Embryonic facial prominence (tissue), 1 donor: ENCODE results near the gene PREX1.

Experiments
- DNase-seq: peaks from one replicate; pipeline ENCODE4 v3.0.0-alpha.2; 2016; ENCODE audit errors: extremely low spot score

Gene PREX1

DNA sequence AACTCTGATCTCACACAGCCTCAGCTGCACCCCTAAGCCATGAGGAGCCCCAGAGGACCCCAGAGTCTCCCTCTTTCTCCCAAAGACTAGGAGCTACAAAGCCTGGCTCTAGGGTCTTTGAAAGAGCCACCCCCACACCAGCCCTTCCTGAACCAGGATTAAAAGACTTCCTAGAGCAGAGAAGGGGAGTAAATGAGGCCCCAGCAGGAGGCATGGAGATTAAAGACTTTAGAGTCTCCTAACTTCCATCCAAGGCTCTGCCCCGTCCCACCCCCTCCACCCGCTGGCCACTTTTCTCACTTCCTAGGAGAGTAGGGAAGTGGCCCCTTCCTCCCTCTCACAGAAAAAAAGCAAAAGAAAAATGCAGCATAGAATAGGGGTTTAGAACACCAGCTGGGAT, 1.7 kb downstream of the PREX1 start:
- no peak for DNase-seq

DNA sequence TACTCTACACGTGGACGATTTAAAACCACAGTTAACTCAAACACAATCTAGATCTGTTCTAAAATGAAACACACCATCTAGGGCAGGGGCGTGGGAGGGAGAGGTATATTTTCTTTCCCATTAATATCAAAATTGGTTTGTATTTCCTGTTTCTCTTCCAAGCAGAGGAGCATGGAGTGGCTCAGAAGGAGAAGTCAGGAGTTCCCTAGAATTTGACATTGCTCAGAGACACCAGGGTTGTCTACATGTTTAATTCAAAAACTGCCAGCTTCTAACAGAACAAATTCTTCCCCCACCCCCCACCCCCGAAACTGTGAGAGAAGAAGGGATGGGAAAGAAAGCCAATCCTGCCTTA, 2.3 kb downstream of the PREX1 start:
- no peak for DNase-seq

DNA sequence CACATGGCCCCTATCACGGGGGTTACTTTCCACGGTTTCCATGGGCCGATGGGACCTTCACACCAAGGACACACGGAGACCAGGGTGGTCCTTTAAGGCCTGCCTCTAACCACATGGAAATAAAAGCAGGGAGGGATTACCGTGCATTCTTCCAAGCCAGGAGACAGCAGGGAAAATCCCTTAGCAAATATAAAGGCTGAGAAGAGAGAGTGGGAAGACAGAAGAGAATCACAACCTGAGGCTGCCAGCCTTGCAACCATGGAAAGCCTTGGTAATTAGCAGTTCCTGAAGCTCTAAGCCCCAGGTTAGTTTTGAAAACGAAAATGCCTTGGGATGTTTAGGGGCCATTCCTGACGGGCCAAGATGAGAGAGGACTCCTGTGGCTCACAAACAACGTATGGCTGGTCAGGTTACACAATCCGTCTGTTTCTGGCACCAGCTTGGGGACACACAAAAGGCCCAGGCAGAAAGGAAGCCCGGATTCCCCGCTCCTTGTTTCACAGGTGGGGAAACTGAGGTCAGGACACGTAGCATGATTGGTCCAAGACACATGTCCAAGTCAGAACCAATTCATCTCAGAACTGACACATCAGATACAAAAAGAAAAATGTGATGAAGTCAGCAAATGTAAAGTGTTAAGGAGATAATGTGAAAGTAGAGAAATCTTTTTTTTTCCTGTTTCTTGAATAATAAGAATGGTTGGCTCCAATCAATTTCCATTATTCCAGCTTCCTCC, 2.8 kb downstream of the PREX1 start:
- DNase-seq, result no peak

DNA sequence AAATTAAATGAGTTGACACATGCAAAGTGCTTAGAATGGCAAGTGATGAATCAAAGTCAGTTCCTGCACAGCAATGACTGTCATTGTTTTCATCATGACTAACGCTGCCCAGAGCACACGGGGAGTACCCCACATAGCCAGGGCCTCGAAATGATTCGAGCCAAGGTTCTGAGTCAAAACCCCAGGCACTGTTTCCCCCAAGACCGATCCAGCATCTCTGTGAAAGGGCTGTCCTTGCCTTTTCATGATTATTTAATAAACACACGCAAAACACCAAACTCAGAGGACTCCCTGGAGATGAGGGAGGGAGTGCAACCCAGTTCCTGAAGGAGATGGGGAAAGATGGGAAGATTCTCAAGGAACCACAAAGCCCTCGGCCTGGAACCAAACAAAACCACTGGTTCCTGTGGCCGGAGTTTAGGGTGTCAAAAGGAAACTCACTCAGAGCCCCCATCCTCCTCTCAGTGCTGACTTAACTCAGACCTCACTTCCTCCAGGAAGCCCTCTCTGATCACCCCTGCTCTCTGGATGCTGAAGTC, 3.8 kb downstream of the PREX1 start:
- no peak for DNase-seq

DNA sequence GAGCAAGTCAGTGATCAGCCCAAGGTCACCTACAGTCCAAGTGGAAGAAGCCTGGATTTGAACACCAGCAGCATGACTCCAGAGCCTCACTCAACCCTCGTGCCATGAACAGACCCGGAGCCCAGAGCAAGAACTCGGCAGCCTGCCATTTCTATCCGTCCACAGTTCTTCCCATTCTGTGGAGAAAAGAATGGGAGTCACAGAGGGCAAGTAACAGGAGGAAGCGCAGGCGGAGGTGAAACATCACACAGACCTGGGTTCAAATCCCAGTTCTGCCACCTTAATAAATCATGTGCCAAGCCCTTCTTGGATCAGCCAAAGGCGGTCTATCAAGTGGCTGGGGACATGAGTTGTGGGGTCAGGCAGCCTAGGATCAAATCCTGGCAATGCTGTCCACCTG, 4.3 kb downstream of the PREX1 start:
- DNase-seq, result no peak

DNA sequence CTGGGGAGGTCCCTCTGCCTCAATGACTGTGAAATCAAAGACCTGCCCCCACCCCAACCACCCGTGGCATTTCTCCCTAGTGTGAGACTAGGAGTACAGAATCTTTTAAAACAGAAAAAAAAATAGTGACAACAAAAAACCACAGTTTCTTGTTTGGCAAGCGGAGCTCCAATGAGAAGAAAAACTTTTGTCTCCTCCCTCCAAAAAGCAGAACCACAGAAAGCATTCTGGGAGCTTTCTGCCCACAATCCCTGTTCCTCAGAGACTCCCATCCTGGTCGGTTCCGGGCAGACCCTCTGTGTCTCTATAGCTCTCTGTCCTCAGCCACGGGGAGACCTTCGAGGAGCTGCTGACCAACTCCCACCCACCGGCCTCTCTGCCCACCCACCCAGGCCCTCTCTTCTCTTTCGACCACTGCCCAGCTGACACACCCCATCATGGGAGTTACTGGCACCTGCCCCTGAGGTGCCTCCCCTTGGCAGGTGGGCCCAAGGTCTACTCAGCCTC, 4.9 kb downstream of the PREX1 start:
- DNase-seq, result no peak

DNA sequence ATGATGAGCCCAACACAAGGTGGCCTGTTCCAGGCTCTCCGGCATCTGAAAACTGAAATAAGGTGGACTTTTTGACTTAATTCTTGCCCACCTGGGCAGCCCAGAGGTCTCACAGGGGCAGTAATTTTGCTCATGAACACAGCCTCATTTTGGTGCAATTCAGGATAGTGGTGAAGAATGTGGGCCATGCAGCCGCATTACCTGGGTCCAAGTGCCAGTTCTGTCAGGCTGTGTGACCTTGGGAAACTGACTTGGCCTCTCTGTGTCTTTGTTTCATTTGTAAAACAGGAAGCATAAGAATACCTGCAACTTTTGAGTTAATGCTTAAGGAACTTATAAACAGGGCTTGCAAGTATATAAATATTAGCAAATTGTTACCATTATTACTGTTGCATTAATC, 5.6 kb downstream of the PREX1 start:
- DNase-seq, result no peak

DNA sequence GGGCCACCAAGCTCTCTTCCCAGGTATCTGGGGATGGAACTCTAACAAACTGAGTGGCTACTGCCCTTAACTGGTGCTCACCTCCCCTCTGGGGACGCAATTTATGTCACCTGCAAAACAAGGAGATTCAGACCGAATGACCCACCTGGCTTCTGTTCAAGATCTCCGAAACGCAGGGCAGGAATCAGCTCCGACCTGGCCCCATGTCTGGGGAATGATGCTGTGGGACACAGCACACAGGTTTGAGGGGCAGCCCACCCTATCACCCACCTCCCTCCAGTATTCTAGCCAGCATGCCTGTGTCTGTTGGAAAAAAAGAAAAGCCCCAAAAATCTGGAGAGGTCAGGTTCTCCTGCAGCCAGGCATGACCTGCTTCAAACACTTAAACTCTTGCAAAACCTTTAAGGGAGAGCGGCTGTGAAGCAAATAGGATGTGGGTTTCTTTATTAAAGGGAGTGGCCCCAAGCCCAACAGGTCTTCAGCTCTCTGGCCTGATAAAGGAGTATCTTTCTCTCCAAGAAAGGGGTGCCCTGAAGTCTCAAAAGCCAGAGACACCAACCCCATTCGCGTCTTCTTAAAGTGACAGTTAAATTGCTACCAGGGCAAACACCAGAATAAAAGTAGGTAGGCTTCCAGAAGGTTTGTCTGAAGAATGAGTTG, 6.4 kb downstream of the PREX1 start:
- no peak for DNase-seq

DNA sequence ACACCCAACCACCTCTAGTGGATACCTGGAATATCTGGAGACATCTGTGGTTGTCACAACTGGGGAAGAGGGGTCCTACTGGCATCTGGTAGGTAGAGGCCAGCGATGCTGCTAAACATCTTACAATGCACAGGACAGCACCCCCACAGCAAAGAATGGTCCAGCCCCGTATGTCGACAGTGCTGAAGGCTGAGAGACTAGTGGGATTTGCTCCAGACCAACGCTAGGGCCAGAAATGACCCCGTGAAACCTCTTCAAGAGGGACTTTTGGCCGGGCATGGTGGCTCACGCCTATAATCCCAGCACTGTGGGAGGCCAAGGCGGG, 7.2 kb downstream of the PREX1 start:
- no peak for DNase-seq

DNA sequence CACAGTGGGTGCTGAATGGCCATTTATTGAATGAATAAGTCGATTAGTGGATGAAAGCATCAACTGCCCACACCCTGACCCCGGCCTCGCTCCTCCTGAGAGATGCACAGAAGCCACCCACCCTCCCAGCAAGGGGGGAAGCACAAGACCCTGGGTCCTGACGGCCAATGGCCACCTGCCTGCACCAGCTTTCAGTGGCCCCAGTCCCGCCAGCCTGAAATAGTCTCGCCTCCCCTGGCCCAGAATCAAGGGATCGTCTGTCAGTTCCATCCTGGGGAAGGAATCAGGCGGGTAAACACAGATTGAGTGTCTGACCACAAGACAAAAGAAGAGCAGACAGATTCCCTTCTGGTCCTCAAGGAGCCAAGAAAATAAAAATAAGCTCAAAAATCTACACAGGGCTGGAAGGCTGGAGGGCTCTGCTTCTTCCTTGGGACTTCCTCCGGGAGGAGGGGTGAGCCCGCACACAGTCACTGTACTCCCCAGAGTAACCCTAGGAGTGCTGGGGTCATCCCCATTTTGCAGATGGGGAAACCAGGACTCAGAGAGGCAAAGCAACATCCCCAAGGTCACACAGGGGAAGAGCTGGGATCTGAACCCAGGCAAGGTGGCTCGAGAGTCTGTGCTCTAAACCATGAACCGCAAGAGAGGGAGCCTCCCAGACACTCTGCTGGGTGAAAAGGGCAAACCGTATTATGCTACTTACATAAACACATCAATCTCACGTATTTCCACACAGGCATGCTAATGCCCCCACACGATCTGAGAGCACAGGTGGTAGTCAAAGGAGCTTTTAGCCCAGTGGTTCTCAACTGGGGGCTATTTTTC, 7.8 kb downstream of the PREX1 start:
- no peak for DNase-seq

DNA sequence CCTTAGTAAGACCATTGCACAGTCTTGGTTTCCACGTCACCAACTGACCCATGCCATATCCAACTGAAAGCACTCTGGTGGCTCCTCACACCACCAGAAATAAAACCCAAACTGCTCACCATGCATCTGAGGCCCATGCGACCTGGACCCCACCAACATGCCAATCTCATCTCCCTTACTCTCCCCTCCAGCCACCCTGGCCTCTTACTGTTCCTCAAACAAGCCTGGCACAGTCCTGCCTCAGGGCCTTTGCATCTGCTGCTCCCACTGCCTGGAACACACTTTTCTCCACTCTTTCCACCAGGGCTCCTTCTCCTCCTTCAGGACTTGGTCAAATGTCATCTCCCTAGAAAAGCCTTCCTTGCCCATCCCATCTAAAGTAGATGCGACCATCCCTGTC, 8.7 kb downstream of the PREX1 start:
- no peak for DNase-seq

DNA sequence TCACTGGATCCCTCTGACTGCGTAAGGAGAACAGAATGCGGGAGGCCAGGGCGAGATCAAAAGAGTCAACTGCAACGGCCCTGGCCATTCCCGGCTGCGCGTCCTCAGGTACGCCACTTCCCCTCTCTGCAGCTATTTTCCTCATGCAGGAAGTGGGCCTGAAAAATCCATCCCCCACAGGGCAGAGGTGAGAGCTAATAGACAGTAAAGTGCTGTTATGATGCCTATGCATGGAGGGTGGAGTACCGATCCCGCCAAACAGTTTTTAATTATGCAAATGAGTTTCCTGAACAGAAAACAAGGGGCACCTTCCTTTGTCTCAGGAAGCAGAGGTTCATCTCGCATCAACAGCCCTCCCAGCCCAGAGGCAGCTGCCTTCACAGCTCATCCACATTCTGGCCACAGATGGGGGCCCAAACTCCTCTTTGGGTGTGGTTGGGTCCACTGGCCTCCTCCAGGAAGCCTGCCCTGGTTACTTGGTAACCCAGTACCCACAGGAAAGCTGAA, 9.3 kb downstream of the PREX1 start:
- no peak for DNase-seq

DNA sequence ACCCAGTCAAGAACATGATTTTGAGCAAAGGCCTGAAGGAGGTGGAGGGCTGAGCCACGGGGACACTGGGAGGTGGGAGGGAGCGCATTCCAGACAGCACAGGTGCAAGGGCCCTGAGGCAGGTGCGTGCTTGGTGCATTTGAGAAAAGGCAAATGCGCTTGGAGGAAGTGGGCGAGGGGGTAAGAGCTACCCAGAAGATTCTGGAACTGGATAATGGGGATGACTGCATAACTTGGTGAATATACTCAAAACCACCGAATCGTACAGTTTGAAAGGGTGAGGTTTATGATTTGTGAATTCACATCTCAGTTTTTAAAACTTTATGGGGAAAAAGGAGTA, 9.8 kb downstream of the PREX1 start:
- DNase-seq, result no peak

DNA sequence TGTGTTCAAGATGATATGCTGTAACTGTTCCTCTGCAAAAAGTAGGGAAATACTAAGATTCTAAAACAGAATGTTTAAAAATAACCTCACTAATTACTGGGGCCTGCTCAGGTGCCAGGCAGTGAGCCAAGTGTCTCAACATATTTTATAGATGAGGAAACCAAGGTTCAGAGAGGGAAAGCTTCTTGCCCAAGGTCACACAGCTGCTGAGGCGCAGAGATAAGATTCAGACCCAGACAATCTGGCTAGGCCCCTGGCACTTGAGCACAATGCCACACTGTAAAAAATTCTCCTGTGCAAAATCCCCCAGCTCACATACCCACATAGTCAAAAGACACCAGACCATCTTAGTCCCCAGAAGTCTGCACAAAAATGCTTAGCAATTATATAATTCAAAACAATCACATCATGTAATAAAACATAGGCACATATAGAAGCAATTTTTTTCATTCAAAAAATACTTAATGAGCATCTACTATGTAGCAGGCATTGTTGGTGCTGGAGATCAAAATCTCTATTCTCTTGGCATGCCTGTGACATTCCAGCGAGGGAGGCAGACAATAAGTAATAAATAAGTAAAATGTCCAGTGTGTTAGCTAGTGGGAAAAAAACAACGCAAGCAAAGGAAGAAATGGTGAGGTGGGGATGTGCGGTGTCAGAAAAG, 10.3 kb downstream of the PREX1 start:
- no peak for DNase-seq

DNA sequence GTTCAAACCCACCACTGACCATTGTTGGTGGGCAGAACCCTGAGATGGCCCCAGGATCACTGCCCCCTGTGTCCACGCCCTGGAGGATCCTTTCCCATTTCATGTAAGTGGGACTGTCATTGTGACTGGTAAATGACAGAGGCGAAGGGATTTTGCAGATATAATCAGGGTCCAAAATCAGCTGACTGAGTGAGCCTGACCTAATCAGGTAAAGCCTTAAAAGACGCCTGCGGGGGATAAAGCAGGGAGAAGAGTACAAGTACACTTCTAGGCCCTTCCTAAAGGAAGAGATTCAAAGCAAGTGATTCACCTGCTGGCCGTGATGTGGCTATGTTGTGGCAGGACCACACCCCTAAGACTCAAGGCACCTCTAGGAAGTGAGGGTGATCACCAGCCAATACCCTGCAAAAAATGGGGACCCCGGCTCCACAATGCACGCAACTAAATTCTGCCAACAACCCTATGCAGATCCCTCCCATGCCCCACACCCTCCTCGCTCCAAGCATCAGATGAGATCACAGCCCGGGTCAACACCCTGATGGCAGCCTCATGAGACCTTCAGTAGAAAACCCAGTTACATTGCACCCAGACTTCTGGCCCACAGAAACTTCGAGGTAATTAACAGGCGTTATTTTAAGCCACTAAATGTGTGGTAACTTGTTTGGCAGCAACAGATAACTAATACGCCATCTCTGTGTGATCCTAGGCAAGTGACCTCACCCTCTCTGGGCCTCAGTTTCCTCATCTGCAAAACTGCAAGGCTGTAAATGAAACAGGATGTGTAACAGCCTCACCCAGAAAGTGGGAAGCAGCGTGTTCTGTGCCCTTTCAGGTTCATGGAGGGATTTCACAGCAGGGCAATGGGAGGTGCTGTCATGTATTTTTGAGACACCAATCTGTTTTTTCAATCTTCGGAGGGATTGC, 11.3 kb downstream of the PREX1 start:
- DNase-seq, result no peak

DNA sequence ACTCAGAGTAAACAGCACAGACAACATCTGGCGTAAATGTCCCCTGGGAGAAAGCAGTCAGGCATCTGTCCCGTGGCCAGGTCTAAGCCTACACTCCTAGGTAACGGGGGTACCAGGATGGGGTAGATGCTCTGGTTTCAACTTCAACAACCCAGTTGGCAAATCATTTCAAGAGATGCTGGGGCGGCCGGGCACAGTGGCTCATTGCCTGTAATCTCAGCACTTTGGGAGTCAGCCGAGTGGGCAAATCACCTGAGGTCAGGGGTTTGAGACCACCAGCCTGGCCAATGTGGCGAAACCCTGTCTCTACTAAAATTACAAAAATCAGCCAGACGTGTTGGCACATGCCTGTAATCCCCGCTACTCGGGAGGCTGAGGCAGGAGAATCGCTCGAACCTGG, 12.3 kb downstream of the PREX1 start:
- DNase-seq, result no peak

DNA sequence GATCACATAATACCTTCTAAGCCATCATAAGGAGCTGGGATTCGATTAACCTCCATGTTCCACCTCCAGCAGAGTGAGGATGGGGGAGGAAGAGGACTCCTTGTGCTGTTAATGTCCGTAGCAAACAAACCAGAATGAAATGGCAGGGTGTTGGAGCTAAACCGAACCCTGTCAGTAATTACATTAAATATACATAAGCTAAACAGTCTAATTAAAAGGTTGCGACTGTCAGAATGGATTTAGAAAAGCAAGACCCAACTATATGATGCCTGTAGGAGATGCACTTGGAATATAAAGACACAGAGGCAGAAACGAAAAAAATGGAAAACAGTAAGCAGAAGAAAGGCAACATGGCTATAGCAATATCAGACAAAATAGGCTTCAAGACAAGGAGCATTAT, 13.2 kb downstream of the PREX1 start:
- no peak for DNase-seq

DNA sequence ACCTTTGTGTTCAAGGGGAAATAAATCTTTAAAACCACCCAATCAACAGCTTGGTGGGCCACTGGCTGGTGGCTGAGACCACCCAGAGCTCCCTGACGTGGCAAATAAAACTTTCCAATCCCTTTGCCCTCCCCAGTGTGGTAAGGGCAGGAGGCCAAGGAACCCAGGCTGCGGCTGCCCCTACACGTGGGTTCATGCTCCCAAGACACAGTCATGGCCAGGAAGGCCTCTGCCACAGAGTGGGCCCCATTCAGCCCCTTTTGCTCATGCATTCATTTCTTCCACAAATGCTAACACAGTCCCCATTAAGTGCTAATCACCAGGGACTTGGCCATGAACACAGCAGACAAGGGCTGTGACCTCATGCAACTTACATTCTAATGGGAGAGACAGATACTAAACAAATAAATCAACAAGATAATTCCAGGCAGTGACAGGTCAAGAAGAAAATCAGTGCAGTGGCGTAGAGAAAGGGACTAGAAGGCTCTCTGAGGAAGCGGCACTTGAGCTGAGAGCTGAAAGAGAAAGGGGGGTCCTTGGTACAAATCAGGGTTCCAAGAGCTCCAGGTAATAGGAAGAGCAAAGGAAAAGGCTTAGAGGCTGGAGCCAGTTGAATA, 13.8 kb downstream of the PREX1 start:
- DNase-seq, result no peak

DNA sequence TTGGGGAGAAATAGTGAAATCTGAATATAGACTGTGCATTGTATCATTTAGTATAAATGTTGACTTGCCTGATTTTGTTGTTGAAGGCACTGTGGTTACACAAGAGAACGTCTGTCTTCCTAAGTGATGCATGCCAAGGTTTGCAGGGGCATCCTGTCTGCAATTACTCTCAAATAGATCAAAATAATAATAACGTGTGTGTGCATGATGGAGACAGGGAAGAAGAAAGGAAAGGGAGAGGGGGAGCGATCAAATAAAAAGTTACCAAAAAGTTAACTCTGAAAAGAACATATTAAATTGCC, 14.4 kb downstream of the PREX1 start:
- DNase-seq, result no peak

DNA sequence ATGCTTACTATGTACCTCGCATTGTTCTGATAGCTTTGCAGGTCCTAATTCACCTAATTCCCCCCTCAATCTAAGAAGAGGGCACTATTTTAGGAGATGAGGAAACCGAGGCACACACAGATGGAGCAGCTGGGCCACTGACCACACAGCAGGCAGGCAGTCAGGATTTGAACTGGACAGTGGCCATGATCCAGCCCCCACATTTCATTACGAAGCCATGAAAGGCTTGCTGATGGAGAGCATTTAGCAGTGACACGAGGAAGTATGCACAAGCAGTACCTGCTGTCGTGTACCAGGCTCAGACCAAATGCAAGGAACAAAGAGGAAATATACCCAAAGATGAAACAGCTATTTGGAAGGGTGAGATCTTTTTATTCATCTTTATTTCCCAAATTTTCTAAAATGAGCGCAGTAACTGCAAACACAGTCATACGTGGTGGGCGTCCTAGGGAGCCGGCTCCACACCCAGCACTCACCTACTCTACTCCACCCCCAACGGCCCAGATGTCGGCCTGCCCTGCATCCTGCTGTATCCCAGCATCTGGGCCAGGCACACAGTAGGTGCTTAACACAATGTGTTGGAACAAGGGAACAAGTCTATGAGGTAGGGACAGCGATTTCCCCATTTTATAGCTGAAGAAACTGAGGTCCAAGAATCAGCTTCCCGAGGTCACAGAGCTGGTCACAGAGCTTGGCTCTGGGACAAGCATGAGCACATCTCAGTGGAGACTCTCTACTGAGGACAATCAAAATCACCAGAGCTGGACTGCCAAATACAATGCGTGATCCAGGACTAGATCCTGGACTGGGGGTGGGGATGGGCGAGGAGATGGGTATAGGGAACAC, 15.0 kb downstream of the PREX1 start:
- DNase-seq, result no peak
